Subcutaneous adipose tissue (tissue), 4 donors: Measurements from ENCODE around the gene VAV2. TPM values are rescaled to one million over a fixed set of nuclear protein-coding genes. Genes with fewer than 3 reads are reported as not detected.

Experiments
- CTCF ChIP-seq: fragments of 450-650 bp; IDR thresholded peaks from one replicate; pipeline ENCODE4 v1.5.1; 2016; ENCODE audit warnings: low read depth, mild to moderate bottlenecking, control low read depth, antibody characterized with exemption, moderate library complexity
- total RNA-seq, 4 donors: library from RNA; depleted of rRNA; stranded (reverse); fragments of >200 nt; gene quantifications; one replicate each; pipeline ENCODE4 v1.1.0, GENCODE V29; 2016

The VAV2 gene
- total RNA-seq, 4 donors from 2014 or later: 3.6 to 6.8 (median 4.8) TPM

- TF ChIP-seq CTCF: no peak
Observed at GRCh38 chr9:133775951-133776905, 215.9 kb downstream of the VAV2 start.

DNA sequence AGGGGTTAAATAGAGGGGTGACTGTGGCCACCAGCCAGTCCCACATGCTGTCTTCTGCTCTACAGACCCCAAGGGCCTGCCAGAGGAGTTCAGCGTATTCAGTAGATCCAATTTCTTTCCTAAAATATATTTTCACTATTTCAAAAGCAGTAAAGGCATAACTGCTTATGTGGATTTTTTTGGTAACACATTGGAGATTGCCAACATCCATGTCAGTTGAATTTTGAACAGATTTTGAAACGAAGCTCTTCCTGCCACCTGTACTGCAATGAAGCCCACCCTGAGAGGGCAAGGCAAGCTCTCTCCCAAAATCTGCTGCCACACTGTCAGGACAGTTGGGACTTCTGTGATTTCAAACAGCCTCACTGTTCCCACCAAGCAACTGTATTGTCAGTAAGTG lies 216.8 kb downstream of the VAV2 start:
- TF ChIP-seq CTCF: no peak

DNA sequence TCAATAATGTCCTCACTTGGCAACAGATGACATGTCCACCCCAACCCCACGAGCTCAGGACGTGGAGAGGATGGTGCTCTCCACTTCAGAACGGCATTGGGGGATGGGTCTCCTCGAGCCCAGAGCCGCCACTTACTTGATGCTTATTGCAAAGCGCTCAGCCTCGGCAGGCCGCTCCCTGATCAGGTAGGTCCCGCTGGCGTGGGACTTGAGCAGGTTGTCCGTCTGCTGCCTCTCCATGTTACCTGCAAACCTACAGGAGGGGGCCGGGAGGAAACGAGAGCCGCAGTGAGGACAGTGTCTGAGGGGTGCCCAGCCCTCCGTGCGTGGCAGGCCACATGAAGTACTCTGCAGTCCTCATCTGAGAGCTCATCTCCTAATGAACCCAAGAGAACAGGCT lies 217.3 kb downstream of the VAV2 start:
- TF ChIP-seq CTCF: no peak

GRCh38 chr9:133773889-133774655 lies 218.1 kb downstream of the VAV2 start:
- TF ChIP-seq CTCF: no peak

GRCh38 chr9:133772581-133772980 lies 219.5 kb downstream of the VAV2 start:
- TF ChIP-seq CTCF: no peak

- no peak for TF ChIP-seq CTCF
Observed at GRCh38 chr9:133771486-133772482, 220.3 kb downstream of the VAV2 start.
